ENCODE data around the gene BRI3BP.

The BRI3BP gene

DNA sequence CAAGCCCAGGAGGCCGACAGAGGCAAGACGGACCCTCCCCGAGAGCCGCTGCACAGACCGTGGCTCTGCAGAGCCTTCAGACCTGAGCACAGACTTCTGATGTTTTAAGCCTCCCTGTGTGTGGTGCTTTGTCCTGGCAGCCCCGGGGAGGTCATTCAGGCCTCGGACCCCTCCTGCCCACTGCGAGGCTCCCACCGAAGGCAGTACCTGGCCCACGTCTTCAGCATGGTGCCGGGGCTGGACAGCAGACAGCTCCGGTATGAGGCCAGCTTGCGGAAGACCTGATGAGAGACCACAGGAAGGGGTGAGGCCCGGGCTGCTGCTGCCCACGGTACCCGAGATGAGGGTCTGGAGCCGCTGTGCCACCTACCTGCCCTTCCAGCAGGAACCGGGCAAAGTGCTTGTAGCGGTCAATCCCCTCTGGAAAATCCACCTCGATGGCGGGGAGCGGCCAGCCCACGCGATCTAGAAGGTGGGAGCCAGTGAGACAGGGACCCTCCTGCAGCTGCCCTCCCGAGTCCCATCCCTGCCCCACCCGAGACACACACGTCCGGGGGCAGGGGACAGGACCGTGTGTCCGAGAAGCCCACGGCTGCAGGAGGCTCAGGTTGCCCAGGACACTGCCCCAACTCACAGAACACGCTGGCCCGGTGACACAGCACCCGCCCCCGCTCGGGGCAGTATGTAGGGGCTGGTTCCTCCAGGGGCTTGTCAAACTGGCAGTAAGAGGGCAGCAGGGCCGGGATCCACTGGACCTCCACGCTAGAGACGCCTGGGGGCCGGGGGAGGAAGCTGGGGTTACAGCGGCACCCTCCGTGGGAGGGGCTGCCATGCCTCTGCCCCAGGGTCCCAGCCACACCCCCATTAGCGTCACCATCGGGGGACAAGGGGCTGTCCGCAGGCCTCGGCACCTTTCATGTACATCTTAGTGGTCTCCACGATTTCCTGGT, 43.4 kb upstream of the BRI3BP start:
- H3K4me1 Mint-ChIP-seq: peaks cover 5% of the 10 kb centered on the region
- H3K4me3 Mint-ChIP-seq: no peak overlapping the region
- H3K27me3 Mint-ChIP-seq (ENCODE audit: low read depth, poor library complexity): no peaks in the 10 kb centered on the region
- no peaks in the 10 kb centered on the region for H3K9me3 Mint-ChIP-seq
- H3K27ac Mint-ChIP-seq: peak overlapping the region; percentile 72
- DNase-seq: no peak
- TF ChIP-seq CTCF (IDR thresholded peaks at IDR 0.05): no peak
- peaks cover 40% of the 10 kb centered on the region for H3K36me3 Mint-ChIP-seq (ENCODE audit: low read depth)

- H3K36me3 Mint-ChIP-seq (ENCODE audit: low read depth): peaks cover 46% of the 10 kb centered on the region
- TF ChIP-seq CTCF (IDR thresholded peaks at IDR 0.05): no peak
- H3K4me1 Mint-ChIP-seq: peaks cover 5% of the 10 kb centered on the region
- no peak for DNase-seq
- no peak overlapping the region for H3K27ac Mint-ChIP-seq
- H3K9me3 Mint-ChIP-seq: no peaks in the 10 kb centered on the region
- no peaks in the 10 kb centered on the region for H3K27me3 Mint-ChIP-seq (ENCODE audit: low read depth, poor library complexity)
- no peak overlapping the region for H3K4me3 Mint-ChIP-seq
Measured at GRCh38 chr12:124952295-124952694, 41.1 kb upstream of the BRI3BP start.

DNA sequence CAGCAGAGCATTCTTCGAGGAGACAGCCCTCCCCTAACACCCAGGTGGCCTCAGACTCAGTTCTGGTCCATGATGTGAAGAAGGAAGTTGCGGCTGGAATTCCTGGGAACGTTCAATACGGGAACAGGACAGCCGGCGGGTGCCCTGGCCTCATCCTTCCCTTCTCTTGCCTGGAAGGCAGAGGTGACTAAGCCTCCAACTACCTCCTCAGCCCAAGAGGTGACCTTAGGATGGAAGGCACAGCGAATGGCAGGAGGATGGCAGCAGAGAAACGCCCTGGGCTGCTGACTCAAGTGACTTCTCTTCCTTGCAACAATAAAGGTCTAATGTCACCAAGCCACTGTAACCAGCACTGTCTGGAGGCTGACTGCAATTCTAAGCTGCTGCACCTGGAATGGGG, 40.6 kb upstream of the BRI3BP start:
- H3K27ac Mint-ChIP-seq: no peak overlapping the region
- TF ChIP-seq CTCF (IDR thresholded peaks at IDR 0.05): no peak
- H3K9me3 Mint-ChIP-seq: no peaks in the 10 kb centered on the region
- no peak overlapping the region for H3K4me3 Mint-ChIP-seq
- no peak for DNase-seq
- H3K4me1 Mint-ChIP-seq: peaks cover 5% of the 10 kb centered on the region
- peaks cover 49% of the 10 kb centered on the region for H3K36me3 Mint-ChIP-seq (ENCODE audit: low read depth)
- H3K27me3 Mint-ChIP-seq (ENCODE audit: low read depth, poor library complexity): no peaks in the 10 kb centered on the region

DNA sequence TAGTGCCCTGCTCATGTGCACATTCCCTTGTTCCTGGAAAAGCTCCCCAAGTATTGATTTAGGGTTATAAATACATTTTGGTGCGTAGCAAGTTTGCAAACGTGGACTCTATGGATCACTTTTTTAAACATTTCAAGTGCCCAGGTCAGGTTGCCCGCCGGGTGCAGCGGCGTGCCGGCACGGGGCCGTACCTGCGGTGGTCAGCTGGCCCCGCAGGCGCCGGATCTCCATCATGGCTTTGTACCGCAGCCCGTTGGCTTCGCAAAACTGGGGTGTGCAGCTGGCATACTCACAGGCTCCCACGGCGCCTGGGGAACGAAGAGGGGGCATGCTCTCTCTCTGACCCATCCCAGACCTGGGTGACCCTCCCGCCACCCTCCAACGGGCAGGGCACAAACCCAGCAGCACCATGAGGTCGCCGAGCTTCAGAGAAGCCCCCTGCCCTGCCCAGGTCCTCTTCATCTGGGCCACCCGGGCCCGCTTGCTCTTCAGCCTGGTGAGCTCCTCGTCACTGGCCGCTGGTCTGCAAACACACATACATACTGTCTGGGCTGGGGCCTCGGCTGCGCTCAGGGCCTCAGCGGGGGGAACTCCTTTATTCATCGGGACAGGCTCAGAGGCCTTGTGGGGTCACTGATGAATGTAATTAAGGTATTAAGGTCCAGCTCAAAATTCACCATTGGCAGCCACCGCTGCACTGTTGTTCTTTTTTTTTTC, 39.6 kb upstream of the BRI3BP start:
- Mint-ChIP-seq H3K9me3 (no peaks in the 10 kb centered on the region), H3K36me3 (ENCODE audit: low read depth) (peaks cover 53% of the 10 kb centered on the region), H3K4me1 (peaks cover 5% of the 10 kb centered on the region), H3K4me3 (no peak overlapping the region), H3K27ac (peak overlapping the region; percentile 36), H3K27me3 (ENCODE audit: low read depth, poor library complexity) (no peaks in the 10 kb centered on the region)
- DNase-seq: no peak
- TF ChIP-seq CTCF (IDR thresholded peaks at IDR 0.05): no peak

DNA sequence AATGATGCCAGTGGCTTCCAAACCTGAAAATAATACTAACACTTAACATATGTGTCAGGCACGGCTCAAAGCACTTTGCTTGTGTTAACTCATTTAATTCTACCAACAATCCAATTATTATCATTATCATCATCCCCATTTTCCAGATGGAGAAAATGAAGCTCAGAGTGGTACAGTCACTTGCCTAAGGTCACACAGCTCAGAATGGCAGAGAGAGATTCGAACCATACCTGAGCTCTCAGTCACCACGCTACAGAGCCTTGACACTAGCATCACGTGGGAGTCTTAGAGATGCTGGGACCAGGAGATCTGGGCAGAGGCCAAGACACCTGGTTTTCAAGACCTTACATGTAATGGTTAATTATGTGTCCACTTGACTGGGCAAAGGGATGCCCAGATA, 38.7 kb upstream of the BRI3BP start:
- H3K4me3 Mint-ChIP-seq: no peak overlapping the region
- H3K4me1 Mint-ChIP-seq: peaks cover under 1% of the 10 kb centered on the region
- H3K27ac Mint-ChIP-seq: no peak overlapping the region
- no peak for TF ChIP-seq CTCF (IDR thresholded peaks at IDR 0.05)
- DNase-seq: no peak
- no peaks in the 10 kb centered on the region for H3K9me3 Mint-ChIP-seq
- peaks cover 53% of the 10 kb centered on the region for H3K36me3 Mint-ChIP-seq (ENCODE audit: low read depth)
- no peaks in the 10 kb centered on the region for H3K27me3 Mint-ChIP-seq (ENCODE audit: low read depth, poor library complexity)

All from nephron progenitor cell (in vitro differentiated cells).